Measurements from ENCODE around the gene CCSER1.

GRCh38 chr4:90458576-90458975, 331.4 kb downstream of the CCSER1 start:
- TF ChIP-seq POLR2A (IDR thresholded peaks at IDR 0.05) (no peak), CTCF (IDR thresholded peaks at IDR 0.05) (no peak), POLR2AphosphoS5 (IDR thresholded peaks at IDR 0.05) (no peak), EP300 (IDR thresholded peaks at IDR 0.05) (no peak)

All from upper lobe of left lung (tissue), 4 donors.